ENCODE results near the gene C4orf50. TPM values are rescaled to one million over a fixed set of nuclear protein-coding genes. Genes with fewer than 3 reads are reported as not detected.

The C4orf50 gene
- polyA plus RNA-seq, 1 donor from 2014 or later, result 1.6 TPM

DNA sequence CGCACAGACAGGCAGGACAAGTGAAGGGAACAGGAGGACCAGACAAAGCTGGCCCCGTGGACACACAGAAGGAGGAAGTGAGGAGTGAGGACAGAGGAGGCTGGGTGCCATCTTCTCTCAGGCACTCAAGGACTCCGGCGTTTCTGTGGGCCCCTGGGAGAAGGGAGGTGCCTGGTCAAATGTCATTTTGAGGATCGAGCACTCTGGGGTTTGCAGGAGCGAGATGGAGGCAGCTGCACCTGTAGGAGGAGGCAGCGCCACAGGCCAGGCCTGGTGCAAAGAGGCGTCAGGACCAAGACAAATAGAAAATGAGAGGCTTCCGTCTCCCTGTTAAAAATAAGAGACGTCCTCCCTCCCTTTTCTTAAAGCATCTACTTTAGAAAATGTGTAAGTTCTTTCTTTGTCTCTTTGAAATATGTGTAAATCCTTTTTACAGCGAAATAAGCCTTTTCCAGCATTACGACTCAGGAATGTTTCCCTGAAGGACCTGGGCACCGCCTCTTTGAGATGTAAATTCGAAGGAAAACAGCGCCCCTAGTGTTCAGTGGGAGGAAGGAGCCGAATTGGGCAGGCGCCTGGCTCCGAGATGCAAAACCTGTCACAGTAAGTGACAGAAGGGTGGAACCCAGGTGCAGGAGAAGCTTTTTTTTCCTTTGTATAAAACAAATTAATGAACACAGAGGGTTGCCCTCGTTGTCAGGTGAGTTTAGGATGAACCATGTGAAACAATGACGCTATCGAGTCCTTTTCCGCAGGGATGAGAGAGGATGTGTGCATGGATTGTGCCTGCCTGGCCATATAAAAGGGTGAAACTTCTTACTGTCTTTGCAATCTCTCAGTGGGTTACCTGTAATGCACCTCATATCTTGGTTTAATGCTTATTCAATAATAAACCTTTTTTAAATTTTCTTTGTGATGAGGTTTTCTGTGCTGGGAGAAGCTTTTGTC, 1.4 kb upstream of the C4orf50 start:
- Histone ChIP-seq H3K9me2 (ENCODE audit: insufficient read depth, low read length) (no peaks in the 10 kb centered on the region), H3K9ac (ENCODE audit: low read length) (no peak overlapping the region), H4K20me1 (ENCODE audit: insufficient read depth) (no peaks in the 10 kb centered on the region), H2AFZ (ENCODE audit: low read depth, low read length) (no peak overlapping the region), H3K4me2 (ENCODE audit: low read length) (no peak overlapping the region), H3K9me3 (ENCODE audit: low read length) (no peaks in the 10 kb centered on the region), H3K27me3 (ENCODE audit: insufficient read depth, low read depth, low read length) (no peaks in the 10 kb centered on the region), H3K4me3 (ENCODE audit: low read length) (no peak overlapping the region), H3K36me3 (ENCODE audit: insufficient read depth, low read length) (no peaks in the 10 kb centered on the region), H3K79me2 (replicated peaks; ENCODE audit: insufficient read depth, low read length) (no peaks in the 10 kb centered on the region), H3K27ac (ENCODE audit: low read length) (no peak overlapping the region), H3F3A (ENCODE audit: insufficient read depth, low read length, poor library complexity, severe bottlenecking) (no peaks in the 10 kb centered on the region)
- TF ChIP-seq SMC3 (conservative IDR thresholded peaks at IDR 0.05; ENCODE audit: poor library complexity) (peak; percentile 38), RAD21 (conservative IDR thresholded peaks at IDR 0.05) (peak; percentile 54), POLR2AphosphoS5 (IDR thresholded peaks at IDR 0.05) (no peak), TAF1 (IDR thresholded peaks at IDR 0.05; ENCODE audit: low read depth) (no peak)
- TF ChIP-seq, protein P1, sequence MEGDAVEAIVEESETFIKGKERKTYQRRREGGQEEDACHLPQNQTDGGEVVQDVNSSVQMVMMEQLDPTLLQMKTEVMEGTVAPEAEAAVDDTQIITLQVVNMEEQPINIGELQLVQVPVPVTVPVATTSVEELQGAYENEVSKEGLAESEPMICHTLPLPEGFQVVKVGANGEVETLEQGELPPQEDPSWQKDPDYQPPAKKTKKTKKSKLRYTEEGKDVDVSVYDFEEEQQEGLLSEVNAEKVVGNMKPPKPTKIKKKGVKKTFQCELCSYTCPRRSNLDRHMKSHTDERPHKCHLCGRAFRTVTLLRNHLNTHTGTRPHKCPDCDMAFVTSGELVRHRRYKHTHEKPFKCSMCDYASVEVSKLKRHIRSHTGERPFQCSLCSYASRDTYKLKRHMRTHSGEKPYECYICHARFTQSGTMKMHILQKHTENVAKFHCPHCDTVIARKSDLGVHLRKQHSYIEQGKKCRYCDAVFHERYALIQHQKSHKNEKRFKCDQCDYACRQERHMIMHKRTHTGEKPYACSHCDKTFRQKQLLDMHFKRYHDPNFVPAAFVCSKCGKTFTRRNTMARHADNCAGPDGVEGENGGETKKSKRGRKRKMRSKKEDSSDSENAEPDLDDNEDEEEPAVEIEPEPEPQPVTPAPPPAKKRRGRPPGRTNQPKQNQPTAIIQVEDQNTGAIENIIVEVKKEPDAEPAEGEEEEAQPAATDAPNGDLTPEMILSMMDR (IDR thresholded peaks at IDR 0.05; ENCODE audit: poor library complexity, severe bottlenecking), result peak; percentile 84
- TF ChIP-seq, protein P2, sequence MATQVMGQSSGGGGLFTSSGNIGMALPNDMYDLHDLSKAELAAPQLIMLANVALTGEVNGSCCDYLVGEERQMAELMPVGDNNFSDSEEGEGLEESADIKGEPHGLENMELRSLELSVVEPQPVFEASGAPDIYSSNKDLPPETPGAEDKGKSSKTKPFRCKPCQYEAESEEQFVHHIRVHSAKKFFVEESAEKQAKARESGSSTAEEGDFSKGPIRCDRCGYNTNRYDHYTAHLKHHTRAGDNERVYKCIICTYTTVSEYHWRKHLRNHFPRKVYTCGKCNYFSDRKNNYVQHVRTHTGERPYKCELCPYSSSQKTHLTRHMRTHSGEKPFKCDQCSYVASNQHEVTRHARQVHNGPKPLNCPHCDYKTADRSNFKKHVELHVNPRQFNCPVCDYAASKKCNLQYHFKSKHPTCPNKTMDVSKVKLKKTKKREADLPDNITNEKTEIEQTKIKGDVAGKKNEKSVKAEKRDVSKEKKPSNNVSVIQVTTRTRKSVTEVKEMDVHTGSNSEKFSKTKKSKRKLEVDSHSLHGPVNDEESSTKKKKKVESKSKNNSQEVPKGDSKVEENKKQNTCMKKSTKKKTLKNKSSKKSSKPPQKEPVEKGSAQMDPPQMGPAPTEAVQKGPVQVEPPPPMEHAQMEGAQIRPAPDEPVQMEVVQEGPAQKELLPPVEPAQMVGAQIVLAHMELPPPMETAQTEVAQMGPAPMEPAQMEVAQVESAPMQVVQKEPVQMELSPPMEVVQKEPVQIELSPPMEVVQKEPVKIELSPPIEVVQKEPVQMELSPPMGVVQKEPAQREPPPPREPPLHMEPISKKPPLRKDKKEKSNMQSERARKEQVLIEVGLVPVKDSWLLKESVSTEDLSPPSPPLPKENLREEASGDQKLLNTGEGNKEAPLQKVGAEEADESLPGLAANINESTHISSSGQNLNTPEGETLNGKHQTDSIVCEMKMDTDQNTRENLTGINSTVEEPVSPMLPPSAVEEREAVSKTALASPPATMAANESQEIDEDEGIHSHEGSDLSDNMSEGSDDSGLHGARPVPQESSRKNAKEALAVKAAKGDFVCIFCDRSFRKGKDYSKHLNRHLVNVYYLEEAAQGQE (IDR thresholded peaks at IDR 0.05; ENCODE audit: borderline replicate concordance), result no peak

- H3K79me2 ChIP-seq (replicated peaks; ENCODE audit: insufficient read depth, low read length), result no peaks in the 10 kb centered on the region
- H3K9ac ChIP-seq (ENCODE audit: low read length), result no peak overlapping the region
- no peaks in the 10 kb centered on the region for H3K9me2 ChIP-seq (ENCODE audit: insufficient read depth, low read length)
- no peaks in the 10 kb centered on the region for H4K20me1 ChIP-seq (ENCODE audit: insufficient read depth)
- H3K4me2 ChIP-seq (ENCODE audit: low read length), result no peak overlapping the region
- no peak overlapping the region for H2AFZ ChIP-seq (ENCODE audit: low read depth, low read length)
- H3K4me3 ChIP-seq (ENCODE audit: low read length), result no peak overlapping the region
- no peaks in the 10 kb centered on the region for H3K27me3 ChIP-seq (ENCODE audit: insufficient read depth, low read depth, low read length)
- no peaks in the 10 kb centered on the region for H3K36me3 ChIP-seq (ENCODE audit: insufficient read depth, low read length)
- H3F3A ChIP-seq (ENCODE audit: insufficient read depth, low read length, poor library complexity, severe bottlenecking), result no peaks in the 10 kb centered on the region
- no peak overlapping the region for H3K27ac ChIP-seq (ENCODE audit: low read length)
- TF ChIP-seq SMC3 (conservative IDR thresholded peaks at IDR 0.05; ENCODE audit: poor library complexity), result no peak
- no peak for TF ChIP-seq EP300 (conservative IDR thresholded peaks at IDR 0.05; ENCODE audit: poor library complexity, severe bottlenecking)
- TF ChIP-seq, protein P1 (IDR thresholded peaks at IDR 0.05; ENCODE audit: poor library complexity, severe bottlenecking), result no peak
- no peak for TF ChIP-seq RAD21 (conservative IDR thresholded peaks at IDR 0.05)
- no peak for TF ChIP-seq MXI1 (conservative IDR thresholded peaks at IDR 0.05; ENCODE audit: poor library complexity, severe bottlenecking)
- TF ChIP-seq TAF1 (IDR thresholded peaks at IDR 0.05; ENCODE audit: low read depth), result no peak
- no peaks in the 10 kb centered on the region for H3K9me3 ChIP-seq (ENCODE audit: low read length)
Observed at GRCh38 chr4:6017800-6018199, 431 bp downstream of the C4orf50 start.
